K562 (cell line): ENCODE data around the gene BNIPL. TPM values are rescaled to one million over a fixed set of nuclear protein-coding genes. Genes with fewer than 3 reads are reported as not detected.
A peak's percentile ranks its signal among the peaks of the same experiment; 100 is the strongest.

Experiments
- ATF4 ChIP-seq: fragments of 450-650 bp; formaldehyde crosslinking; IDR thresholded peaks from 2 replicates; pipeline ENCODE4 v1.4.0; 2022; ENCODE audit warnings: mild to moderate bottlenecking, moderate library complexity
- CHD2 ChIP-seq: IDR thresholded peaks from 2 replicates; pipeline ENCODE4 v1.6.1; 2011; ENCODE audit warnings: low read depth, low read length
- FIP1L1 ChIP-seq: fragments of 200-400 bp; formaldehyde crosslinking; IDR thresholded peaks from 2 replicates; pipeline ENCODE4 v1.6.1; 2018; ENCODE audit warnings: mild to moderate bottlenecking, low read depth, low read length; ENCODE audit not compliant: poor library complexity, severe bottlenecking
- HMBOX1 ChIP-seq: sonication (generic); IDR thresholded peaks from 2 replicates; pipeline ENCODE4 v1.6.1; 2016
- MGA ChIP-seq: fragments of 450-650 bp; IDR thresholded peaks from 2 replicates; pipeline ENCODE4 v1.6.1; 2016; ENCODE audit warnings: mild to moderate bottlenecking, moderate library complexity
- ZBTB43 ChIP-seq: sonication (generic); formaldehyde crosslinking; IDR thresholded peaks from 2 replicates; pipeline ENCODE4 v1.8.0; 2023; ENCODE audit warnings: mild to moderate bottlenecking, missing genetic modification reagents
- ZNF175 ChIP-seq: fragments of 200-800 bp; sonication (Bioruptor generic); IDR thresholded peaks from 2 replicates; pipeline ENCODE4 v1.6.1; 2016; ENCODE audit warnings: low read depth, mild to moderate bottlenecking, missing genetic modification characterization, missing compliant biosample characterization
- ZNF518B ChIP-seq: fragments of 250-450 bp; sonication (Bioruptor Pico); IDR thresholded peaks from 2 replicates; pipeline ENCODE4 v1.5.0; 2021; ENCODE audit warnings: mild to moderate bottlenecking, moderate library complexity
- ZNF644 ChIP-seq: fragments of 200-800 bp; sonication (Bioruptor generic); IDR thresholded peaks from 2 replicates; pipeline ENCODE4 v1.6.1; 2016; ENCODE audit warnings: low read depth, missing genetic modification characterization, missing compliant biosample characterization
- polyA plus RNA-seq, 8 experiments: library from polyadenylated mRNA; depleted of rRNA in 4 of 8; stranded (reverse) in 5 of 8; unstranded in 3 of 8; fragments of >200 nt; fragmentation: Nextera tagmentation in 2 of 8; fragmentation: Illumina TruSeq in 1 of 8; extraction: Ambion mirVana in 2 of 8; extraction: Trizol in 1 of 8; gene quantifications; 2 replicates each; pipeline versions ENCODE4 v1.2.1 to v1.2.3, GENCODE V29; 2011 to 2014; ENCODE audit warnings: inconsistent platforms in 1 of 8, missing spikeins in 1 of 8
- total RNA-seq, 7 experiments: library from RNA; depleted of rRNA in 6 of 7; stranded (reverse); fragments of >200 nt in 6 of 7; fragmentation: Illumina TruSeq in 2 of 7; extraction: Trizol in 2 of 7; gene quantifications; 2 replicates each; pipeline versions ENCODE4 v1.2.1 to v1.2.3, GENCODE V29; 2011 to 2021; ENCODE audit warnings: low replicate concordance in 1 of 7

Gene BNIPL
- total and polyA plus RNA-seq, 9 of the 15 experiments (the other 6 are each of a cell fraction or from before 2014, with no cell fraction given) = 0.08 to 1.4 (median 0.68) TPM

- TF ChIP-seq HMBOX1 = 0 out of 2 replicates have a peak, but pooled peaks have one; percentile 6
- no peak for TF ChIP-seq ZBTB43 (CRISPR knock-in tag)
- no peak for TF ChIP-seq ZNF644
- no peak for TF ChIP-seq ATF4
- TF ChIP-seq MGA = no peak
- 0 out of 2 replicates have a peak, but pooled peaks have one; percentile 19 for TF ChIP-seq ZNF175 (CRISPR knock-in tag)
- no peak for TF ChIP-seq ZNF518B (CRISPR knock-in tag)
- TF ChIP-seq CHD2 = no peak
- no peak for TF ChIP-seq FIP1L1
These were observed 26.1 kb upstream of the BNIPL start (continued) for GRCh38 chr1:151010346-151010726.
